CD4-positive, alpha-beta T cell treated with Interleukin-4 for 4 hours (primary cell): ENCODE results near the gene ADGRE2.
A peak's percentile ranks its signal among the peaks of the same experiment; 100 is the strongest.
"Not testable (repeated sequence)": the region's sequence is repeated elsewhere in the genome, so short reads cannot be mapped to it uniquely, and the experiment has no call there.

Experiments used
- DNase-seq: peaks from one replicate; pipeline ENCODE4 v3.0.0-alpha.2; 2020

ADGRE2 gene

GRCh38 chr19:14778110-14778845 lies at the start of gene ADGRE2:
Gene ADGRE2, minus strand, starts transcription at chr19:14778560. Its CDS starts 1,804 bp downstream, at chr19:14776756.
- not testable (repeated sequence) for DNase-seq

- no peak for DNase-seq
These were observed 47.6 kb upstream of the ADGRE2 start for GRCh38 chr19:14826006-14826405.

- no peak for DNase-seq
These were observed 43.6 kb upstream of the ADGRE2 start for GRCh38 chr19:14821937-14822336.

- DNase-seq, result no peak
These were observed 40.2 kb upstream of the ADGRE2 start for GRCh38 chr19:14818588-14818987.

- no peak for DNase-seq
These were observed 38.7 kb upstream of the ADGRE2 start for GRCh38 chr19:14817052-14817451.

DNA sequence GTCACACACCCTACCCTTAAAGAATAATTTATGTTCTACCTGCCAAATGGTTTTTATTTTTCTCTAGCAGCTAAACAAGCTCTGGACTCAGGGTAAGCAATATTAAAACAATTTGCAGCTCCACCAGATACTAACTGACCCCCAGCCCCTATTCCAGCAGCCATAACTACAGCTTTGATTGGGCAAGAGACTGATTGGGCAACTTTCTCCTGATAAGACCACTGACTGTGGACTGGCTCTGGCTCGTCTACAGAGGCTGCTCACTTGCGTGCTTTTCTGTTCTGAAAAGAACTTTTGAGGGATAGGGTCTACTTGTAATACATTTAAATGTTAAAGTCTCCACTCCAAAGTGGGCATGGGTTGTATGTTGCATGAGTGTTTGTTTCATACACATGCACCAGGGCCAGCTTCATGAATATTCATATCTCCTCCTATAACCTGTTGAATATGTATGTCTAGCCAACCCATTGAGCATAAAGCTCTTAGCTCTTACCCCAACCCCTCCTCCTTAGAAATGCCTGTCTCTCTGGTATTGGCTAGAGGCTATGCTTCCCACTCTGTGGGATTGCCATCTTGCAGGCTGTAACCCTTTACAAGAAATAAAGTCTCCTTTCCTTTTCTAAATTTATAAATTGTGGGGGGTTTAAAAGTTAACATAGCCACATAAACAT lies 36.8 kb upstream of the ADGRE2 start:
- no peak for DNase-seq

GRCh38 chr19:14809272-14810057 lies 31.1 kb upstream of the ADGRE2 start:
- DNase-seq, result no peak

DNA sequence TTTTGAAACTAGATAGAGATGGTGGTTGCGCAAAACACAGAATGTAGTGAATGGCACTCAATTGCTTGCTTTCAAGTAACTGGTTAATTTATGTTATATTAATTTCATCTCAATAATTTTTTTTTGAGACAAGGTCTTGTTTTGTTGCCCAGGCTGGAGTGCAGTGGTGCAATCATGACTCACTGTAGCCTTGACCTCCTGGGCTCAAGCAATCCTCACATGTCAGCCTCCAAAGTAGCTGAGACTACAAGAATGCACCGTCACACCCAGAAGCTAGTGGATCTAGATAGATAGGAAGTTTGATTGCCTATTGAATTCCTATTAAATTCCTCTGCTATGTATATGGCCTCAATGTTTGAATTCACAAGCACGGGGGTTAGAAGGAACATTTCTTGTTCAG lies 26.4 kb upstream of the ADGRE2 start:
- DNase-seq, result no peak

DNA sequence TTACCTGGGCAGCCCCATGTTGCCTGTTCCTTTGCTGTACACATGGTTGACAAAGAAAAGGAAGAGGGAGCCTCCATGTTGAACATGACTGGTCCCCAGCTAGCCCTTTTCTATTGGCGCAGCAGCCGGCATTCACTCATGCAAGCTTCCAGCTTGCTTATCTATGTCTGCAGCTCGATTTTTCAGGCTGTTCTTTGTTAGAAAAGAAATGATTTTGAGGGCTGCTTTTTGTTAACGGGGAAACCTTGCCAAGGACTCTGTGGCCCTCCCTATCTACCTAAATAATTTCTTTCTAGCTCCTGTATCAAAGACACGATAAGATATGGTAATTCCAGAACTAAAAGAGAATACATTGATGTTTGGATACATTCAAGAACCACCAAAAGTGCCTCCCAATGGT lies 20.4 kb upstream of the ADGRE2 start:
- DNase-seq, result no peak

DNA sequence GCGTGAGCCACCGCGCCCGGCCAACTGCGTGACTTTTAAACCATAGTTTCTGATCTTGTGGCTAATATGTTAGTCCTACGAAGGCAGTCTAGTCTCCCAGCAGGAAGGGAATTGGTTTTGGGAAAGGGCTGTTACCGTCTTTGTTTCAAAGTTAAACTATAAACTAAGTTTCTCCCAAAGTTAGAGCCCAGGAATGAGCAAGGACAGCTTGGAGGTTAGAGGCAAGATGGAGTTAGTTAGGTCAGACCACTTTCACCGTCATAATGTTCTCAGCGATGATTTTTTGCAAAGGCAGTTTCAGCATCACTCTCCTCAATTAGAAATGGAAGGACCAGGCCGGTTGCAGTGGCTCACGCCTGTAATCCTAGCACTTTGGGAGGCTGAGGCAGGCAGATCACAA lies 17.7 kb upstream of the ADGRE2 start:
- no peak for DNase-seq

DNA sequence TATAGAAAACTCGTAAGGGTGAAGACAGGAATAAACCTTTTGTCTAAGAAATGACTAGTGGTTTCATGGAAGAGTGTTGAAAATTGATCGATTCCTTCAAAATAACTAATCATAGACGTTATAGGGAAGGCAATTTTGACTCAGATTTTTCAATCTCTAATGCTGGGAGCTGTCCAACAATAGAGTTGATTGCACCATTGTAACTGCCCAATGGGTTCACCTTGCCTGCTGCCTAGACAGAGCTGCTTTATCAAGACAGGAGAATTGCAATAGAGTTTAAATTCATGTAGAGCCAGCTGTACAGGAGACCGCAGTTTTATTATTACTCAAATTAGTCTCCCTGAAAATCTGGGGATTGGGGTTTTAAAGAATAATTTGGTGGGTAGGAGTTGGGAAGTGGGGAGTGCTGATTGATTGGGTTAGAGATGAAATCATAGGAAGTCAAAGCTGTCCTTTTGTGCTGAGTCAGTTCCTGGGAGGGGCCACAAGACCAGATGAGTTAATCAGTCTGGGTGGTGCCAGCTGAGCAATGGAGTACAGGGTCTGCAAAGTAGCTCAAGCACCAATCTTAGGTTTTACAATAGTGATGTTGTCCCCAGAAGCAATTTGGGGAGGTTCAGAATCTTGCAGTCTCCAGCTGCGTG lies 16.8 kb upstream of the ADGRE2 start:
- no peak for DNase-seq

- DNase-seq, result not testable (repeated sequence)
These were observed 13.9 kb upstream of the ADGRE2 start for GRCh38 chr19:14792250-14792649.

- DNase-seq, result no peak
These were observed 8.1 kb upstream of the ADGRE2 start for GRCh38 chr19:14786421-14786851.

- peak; percentile 6 for DNase-seq
These were observed 6.9 kb upstream of the ADGRE2 start for GRCh38 chr19:14785102-14785793.

- not testable (repeated sequence) for DNase-seq
These were observed 6.4 kb upstream of the ADGRE2 start for GRCh38 chr19:14784730-14785101.

DNA sequence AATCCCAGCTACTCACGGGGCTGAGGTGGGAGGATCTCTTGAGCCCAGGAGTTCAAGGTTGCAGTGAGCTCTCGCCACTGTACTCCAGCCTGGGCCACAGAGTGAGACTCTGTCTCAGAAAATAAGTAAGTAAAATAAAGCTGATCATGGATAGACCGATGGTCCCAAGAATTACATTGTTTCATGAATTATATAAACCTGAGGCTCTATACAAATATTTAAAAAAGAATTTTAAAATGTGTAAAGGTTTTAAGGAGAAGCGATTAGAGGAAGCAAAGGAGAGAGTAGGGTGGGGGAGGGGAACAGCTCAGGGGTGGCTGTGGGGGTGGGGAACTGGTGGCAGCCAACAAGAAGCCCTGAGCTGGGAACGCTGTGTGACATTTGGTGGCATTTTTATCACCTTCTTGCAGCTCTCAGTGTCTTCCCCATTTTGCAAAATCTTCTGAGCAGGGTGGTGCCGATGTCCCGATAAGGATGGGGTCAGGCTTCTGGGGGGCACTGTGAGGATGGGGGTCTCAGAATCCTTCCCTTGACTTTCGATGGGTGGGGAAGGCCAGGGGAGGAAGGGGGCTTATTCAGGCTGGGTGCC lies 5.1 kb upstream of the ADGRE2 start:
- DNase-seq, result not testable (repeated sequence)

- no peak for DNase-seq
These were observed 4.5 kb upstream of the ADGRE2 start for GRCh38 chr19:14782626-14783409.

DNA sequence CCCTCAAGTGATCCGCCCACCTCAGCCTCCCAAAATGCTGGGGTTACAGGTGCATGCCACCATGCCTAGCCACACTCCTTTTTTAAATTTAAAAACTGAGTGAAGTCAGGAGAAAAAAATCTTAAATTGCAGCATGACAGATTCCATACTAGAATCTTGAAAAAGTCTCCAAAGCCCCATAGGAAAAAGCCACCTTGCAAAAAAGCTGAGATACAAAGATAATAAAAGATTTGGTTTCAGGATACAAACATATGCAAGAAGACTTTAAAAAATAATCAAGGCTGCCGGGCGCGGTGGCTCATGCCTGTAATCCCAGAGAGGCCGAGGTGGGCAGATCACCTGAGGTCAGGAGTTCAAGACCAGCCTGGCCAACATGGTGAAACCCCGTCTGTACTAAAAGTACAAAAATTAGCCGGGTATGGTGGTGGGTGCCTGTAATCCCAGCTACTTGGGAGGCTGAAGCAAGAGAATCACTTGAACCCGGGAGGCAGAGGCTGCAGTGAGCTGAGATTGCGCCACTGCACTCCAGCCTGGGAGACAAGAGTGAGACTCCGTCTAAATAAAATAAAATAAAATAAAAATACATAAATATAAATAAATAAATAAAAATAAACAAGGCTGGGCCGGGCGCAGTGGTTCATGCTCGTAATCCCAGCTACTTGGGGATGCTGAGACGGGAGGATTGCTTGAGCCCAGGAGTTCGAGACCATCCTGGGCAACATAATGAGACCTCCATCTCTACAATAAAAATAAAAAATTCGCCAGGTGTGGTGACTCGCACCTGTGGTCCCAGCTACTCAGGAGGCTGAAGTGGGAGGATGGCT lies 3.6 kb upstream of the ADGRE2 start:
- not testable (repeated sequence) for DNase-seq

DNA sequence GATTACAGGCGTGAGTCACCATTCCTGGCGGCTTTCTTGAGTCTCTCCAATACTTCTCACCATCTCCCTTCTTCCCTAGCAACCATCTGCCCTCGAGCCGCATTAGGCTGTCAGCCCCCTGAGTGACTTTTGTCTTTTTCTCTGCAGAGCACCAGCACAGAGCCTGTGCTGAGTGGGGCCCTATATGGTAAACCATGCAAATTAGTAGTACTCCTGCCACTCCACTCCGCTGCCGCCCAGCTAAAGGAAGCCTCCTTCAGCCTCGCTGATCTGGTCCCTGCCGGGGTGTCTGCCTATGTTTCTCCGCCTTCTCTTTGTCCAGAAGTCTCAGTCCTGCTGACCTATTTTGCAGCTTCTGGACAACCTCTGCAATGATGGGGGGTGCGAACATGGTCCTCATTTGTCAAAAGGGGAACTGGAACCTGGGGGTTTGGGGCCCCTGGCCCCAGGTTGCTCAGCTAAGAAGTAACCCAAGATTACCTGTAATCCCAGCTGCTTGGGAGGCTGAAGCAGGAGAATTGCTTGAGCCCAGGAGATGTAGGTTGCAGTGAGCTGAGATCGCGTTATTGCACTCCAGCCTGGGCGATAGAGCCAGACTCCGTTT lies 2.4 kb upstream of the ADGRE2 start:
- not testable (repeated sequence) for DNase-seq

DNA sequence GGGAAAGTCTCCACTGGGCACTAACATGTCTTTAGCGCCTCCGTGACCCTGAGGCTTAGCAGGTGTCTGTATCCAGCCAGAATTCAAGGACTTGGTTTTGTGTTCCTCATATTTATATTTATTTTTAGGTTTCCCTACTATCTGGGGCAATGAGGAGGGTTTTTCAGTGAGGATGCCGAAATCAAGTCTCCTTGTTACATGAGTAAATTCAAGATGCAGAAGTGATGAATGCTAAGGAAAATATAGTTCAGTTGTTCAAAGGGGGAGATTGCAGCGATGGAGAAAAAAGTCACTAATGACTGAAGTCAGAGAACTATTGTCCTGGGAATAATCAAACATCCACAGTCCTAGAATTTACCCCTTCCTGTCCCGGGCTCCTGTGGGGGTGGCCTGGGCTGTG lies 791 bp upstream of the ADGRE2 start:
- no peak for DNase-seq
